NCI-H146 treated with DMSO at 0.1 percent for 48 hours (cell line): ENCODE results near the gene ZG16.
"Not testable (repeated sequence)": the region's sequence is repeated elsewhere in the genome, so short reads cannot be mapped to it uniquely, and the experiment has no call there.

Experiments
- DNase-seq: peaks from one replicate; lab custom pipeline; 2025; ENCODE audit not compliant: unreplicated experiment; lab: John Stamatoyannopoulos, UW

Gene ZG16

GRCh38 chr16:29777576-29778350, at the start of gene ZG16:
Gene ZG16, plus strand, starts transcription at chr16:29778256. Its CDS starts 1,011 bp downstream, at chr16:29779267.
- DNase-seq = no peak

GRCh38 chr16:29729116-29729521, 48.9 kb upstream of the ZG16 start:
- DNase-seq = peak; percentile 47

- DNase-seq = no peak
Observed at GRCh38 chr16:29730649-29731048, 47.4 kb upstream of the ZG16 start.

DNA sequence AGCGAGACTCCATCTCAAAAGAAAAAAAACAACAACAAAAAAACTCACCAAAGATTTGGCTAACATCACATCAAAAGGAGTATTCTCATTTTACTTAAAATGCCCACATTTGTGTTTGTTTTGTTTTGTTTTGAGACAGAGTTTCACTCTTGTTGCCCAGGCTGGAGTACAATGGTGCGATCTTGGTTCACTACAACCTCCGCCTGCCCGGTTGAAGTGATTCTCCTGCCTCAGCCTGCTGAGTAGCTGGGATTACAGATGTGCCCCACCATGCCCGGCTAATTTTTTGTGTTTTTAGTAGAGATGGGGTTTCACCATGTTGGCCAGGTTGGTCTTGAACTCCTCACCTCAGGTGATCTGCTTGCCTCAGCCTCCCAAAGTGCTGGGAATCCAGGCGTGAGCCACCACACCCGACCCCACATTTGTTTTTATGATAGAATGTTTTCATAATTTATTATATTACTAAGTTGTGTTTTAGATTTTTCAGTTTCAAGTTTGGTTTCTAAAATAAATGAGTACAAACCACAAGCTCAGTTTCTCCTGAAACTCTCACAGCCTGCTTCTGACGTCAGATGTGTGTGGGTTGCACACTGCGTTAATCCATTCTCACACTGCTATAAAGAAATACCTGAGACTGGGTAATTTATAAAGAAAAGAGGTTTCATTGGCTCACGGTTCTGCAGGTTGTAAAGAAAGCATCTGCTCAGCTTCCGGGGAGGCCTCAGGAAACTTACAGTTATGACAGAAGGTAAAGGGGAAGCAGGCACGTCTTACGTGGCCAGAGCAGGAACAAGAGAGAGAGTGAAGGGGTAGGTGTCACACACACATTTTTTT, 46.1 kb upstream of the ZG16 start:
- DNase-seq = not testable (repeated sequence)

- no peak for DNase-seq
Observed at GRCh38 chr16:29734786-29735185, 43.3 kb upstream of the ZG16 start.

DNA sequence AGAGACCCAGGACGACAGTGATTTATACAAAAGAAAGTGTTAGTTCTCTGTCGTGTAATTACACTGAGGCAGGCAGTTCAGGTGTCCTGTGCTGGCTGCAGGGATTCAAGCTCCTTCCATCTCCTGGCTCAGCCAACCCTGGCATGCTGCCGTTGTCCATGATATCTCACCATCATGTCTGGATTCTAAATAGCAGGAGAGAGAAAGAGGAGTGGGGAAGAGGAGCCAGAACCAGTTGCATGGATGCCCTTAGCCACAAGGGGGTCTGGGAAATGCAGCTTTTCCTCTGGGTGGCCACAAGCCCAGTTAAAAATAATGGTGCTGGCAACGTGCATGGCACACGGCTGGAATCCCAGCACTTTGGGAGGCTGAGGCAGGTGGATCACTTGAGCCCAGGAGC, 41.9 kb upstream of the ZG16 start:
- no peak for DNase-seq

DNA sequence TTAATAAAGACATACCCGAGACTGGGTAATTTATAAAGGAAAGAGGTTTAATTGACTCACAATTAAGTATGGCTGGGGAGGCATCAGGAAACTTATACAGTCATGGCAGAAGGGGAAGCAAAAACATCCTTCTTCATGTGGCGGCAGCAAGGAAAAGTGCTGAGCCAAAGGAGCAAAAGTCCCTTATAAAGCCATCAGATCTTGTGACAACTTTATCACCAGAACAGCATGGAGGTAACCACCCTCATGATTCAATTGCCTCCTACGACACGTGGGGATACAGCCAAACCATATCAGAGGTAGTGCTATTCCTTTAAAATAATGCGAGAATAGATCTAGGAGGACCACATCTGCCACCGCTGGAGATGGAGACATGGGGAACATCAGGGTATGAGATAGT, 41.3 kb upstream of the ZG16 start:
- no peak for DNase-seq

DNA sequence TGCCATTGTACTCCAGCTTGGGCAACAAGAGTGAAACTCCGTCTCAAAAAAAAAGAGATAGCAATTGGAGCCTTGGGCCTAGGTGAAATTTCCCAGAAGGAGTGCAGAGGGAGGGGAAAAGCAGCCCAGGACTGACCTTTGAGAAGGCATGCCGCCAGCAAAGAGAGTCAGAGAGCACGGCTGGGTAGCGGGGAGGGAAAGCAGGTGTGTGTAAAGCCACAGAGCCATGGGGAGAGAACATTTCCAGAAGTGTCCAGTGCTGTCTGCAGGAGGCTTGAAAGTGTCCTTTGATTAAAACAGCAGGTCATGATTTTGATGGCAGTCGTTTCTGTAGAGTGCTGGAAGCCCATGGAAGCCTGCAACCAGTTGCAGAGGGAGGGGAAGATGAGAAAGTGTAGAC, 40.3 kb upstream of the ZG16 start:
- DNase-seq = no peak

GRCh38 chr16:29738514-29738913, 39.5 kb upstream of the ZG16 start:
- DNase-seq = no peak

DNA sequence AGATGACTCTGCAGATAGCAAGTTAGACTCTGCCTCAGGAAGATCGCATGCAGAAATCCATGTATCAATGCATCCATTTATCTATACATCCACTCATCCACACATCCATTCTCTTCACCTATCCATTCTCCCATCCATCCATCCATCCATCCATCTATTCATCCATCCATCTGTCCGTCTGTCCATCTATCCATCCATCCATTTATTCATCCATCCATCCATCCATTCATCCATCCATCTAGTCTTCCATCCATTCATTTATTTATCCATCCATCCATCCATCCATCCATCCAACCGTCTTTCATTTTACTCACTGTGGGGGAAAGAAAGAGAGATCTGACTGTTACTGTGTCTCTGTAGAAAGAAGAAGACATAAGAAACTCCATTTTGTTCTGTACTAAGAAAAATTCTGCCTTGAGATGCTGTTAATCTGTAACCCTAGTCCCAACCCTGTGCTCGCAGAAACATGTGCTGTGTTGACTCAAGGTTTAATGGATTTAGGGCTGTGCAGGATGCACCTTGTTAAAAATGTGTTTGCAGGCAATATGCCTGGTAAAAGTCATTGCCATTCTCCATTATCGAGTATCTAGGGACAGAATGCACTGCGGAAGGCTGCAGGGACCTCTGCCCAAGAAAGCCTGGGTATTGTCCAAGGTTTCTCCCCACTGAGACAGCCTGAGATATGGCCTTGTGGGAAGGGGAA, 38.0 kb upstream of the ZG16 start:
- not testable (repeated sequence) for DNase-seq

GRCh38 chr16:29740630-29741015, 37.4 kb upstream of the ZG16 start:
- not testable (repeated sequence) for DNase-seq

GRCh38 chr16:29742683-29743275, 35.3 kb upstream of the ZG16 start:
- no peak for DNase-seq

DNA sequence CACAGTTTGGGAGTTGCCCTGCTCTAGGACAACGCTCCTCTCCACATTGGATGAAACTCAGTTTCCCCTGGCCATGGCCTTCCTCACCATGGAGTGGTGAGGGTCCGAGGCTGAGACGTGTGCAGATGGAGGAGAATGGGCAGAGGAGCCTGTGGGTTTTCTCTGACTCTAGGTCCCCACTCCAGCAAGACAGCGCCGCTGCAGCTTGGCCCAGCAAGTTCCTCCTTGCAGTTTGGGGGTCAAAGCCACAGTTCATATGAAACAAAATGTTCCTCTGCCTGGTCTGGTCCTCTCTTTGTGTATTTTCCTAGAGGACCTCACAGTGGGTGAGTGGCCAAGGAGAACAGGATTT, 34.6 kb upstream of the ZG16 start:
- DNase-seq = no peak

- DNase-seq = no peak
Observed at GRCh38 chr16:29743827-29744531, 34.1 kb upstream of the ZG16 start.

DNA sequence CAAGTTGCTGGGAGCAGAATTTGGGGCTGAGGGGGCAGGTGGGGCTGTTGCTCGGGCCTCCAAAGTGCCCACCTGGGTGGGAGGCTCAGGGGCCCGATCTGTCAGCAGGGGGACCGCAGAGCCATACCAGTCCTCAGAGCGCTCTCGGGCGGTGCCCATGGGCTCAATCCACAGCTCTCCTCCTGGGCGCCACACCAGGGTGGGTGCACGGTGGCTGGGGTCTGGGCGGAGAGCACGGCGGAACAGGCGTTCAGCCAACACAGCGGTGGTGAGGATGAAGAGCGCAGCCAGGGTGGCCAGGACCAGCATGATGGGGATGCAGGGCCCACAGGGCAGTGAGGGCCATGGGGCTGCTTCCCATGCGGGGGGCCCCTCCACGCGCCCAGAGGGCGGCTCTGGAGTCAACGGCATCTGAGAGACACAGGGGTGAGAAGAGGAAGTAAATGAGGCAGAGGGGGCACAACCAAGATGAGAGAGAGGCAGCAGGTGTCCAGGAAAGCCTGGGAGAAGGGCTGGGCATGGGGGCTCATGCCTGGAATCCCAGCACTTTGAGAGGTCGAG, 33.4 kb upstream of the ZG16 start:
- no peak for DNase-seq

GRCh38 chr16:29745121-29745852, 32.8 kb upstream of the ZG16 start:
- no peak for DNase-seq

- DNase-seq = no peak
Observed at GRCh38 chr16:29745853-29746345, 32.2 kb upstream of the ZG16 start, which contains the start of gene C16orf54. Gene C16orf54, minus strand, starts transcription at chr16:29745990. Its CDS starts 1,039 bp downstream, at chr16:29744951.

DNA sequence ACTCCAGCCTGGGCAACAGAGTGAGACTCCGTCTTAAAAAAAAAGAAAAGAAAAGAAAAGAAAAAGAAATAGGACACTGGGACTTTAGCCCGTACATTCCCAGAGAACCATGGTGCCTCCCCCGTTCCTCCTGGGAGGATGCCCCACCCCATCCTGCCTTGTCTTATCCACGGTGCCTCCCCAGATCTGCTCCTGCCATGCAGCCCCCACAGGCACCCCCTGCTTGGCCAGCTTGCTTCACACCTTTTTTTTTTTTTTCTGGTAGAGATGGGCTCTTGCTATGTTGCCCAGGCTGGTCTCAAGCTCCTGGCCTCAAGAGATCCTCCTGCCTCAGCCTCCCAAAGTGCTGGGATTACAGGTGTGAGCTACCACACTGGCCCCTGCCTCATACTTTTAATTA, 31.5 kb upstream of the ZG16 start:
- DNase-seq = not testable (repeated sequence)

GRCh38 chr16:29747947-29748759, 29.9 kb upstream of the ZG16 start:
- DNase-seq = no peak
